GM12878 (cell line): ENCODE data around the gene LUZP2. TPM values are rescaled to one million over a fixed set of nuclear protein-coding genes. Genes with fewer than 3 reads are reported as not detected.

Experiments used
- ATAC-seq: fragments of 200-7000 bp; cut with Tn5 transposase; 3 replicates; pipeline ENCODE4 v1.9.1; 2020; ENCODE audit warnings: mild to moderate bottlenecking, moderate library complexity
- BruUV-seq: library from RNA; stranded (reverse); fragments of 400-500 nt; replicated peaks from 2 replicates; lab custom pipeline; 2021; lab: Mats Ljungman, UMichigan
- CTCF ChIA-PET: fragments of 300-600 bp; sonication (Branson Sonifier 250); formaldehyde crosslinking; extraction: SDS; loops from one replicate; lab custom pipeline; 2021; ENCODE audit warnings: inconsistent platforms; lab: Yijun Ruan, JAX
- POLR2A ChIA-PET: fragments of 350-600 bp; formaldehyde crosslinking; extraction: SDS; loops from one replicate; lab custom pipeline; 2021; ENCODE audit warnings: inconsistent platforms; lab: Charles Lee
- RAD21 ChIA-PET: fragments of 300-600 bp; sonication (Branson Sonifier 250); formaldehyde crosslinking; loops from one replicate; lab custom pipeline; 2023; ENCODE audit warnings: antibody characterized with exemption; ENCODE audit not compliant: unreplicated experiment; lab: Charles Lee
- SMC1A ChIA-PET: fragments of 300-600 bp; sonication (Branson Sonifier 250); formaldehyde crosslinking; loops from one replicate; lab custom pipeline; 2023; ENCODE audit not compliant: unreplicated experiment, uncharacterized antibody; lab: Charles Lee
- DNase-seq: peaks from one replicate; pipeline ENCODE4 v3.0.0-alpha.2; 2011; ENCODE audit warnings: low read depth, low spot score
- FAIRE-seq: peaks from 3 replicates; lab custom pipeline; 2011; peaks lifted over from hg19 to GRCh38; lab: Jason Lieb, UNC
- H2AFZ ChIP-seq: 2 replicates; pipeline ENCODE4 v1.6.0; 2011; ENCODE audit warnings: low read depth, low read length, control low read depth; ENCODE audit not compliant: control insufficient read depth
- H3K27ac ChIP-seq: 2 replicates; pipeline ENCODE4 v1.5.1; 2011; ENCODE audit warnings: control low read depth; ENCODE audit not compliant: control insufficient read depth, insufficient read depth
- H3K27me3 ChIP-seq, 2 experiments: replicated peaks in 1 of 2; 2 replicates each; pipeline versions ENCODE4 v1.6.0 to v1.6.1; 2011; ENCODE audit warnings: low read length in 1 of 2; ENCODE audit not compliant: control insufficient read depth in 2 of 2, insufficient read depth in 2 of 2
- H3K36me3 ChIP-seq, 2 experiments: 2 replicates each; pipeline ENCODE4 v1.5.1; 2011; ENCODE audit warnings: low read length in 1 of 2; ENCODE audit not compliant: control insufficient read depth in 2 of 2, insufficient read depth in 2 of 2
- H3K4me1 ChIP-seq: 2 replicates; pipeline ENCODE4 v1.6.1; 2011; ENCODE audit warnings: mild to moderate bottlenecking, low read length, moderate library complexity, mixed read lengths; ENCODE audit not compliant: control insufficient read depth, insufficient read depth
- H3K4me2 ChIP-seq: 2 replicates; pipeline ENCODE4 v1.6.0; 2011; ENCODE audit warnings: control low read depth; ENCODE audit not compliant: control insufficient read depth, insufficient read depth
- H3K4me3 ChIP-seq: fragments of 200-600 bp; sonication (generic); 2 replicates; pipeline ENCODE4 v1.5.1; 2016
- H3K79me2 ChIP-seq: 2 replicates; pipeline ENCODE4 v1.6.0; 2011; ENCODE audit warnings: low read length; ENCODE audit not compliant: control insufficient read depth, insufficient read depth
- H3K9ac ChIP-seq: 2 replicates; pipeline ENCODE4 v1.8.0; 2011; ENCODE audit warnings: low read length, control low read depth, mixed read lengths; ENCODE audit not compliant: control insufficient read depth, insufficient read depth
- H3K9me3 ChIP-seq: replicated peaks from 3 replicates; pipeline ENCODE4 v1.5.1; 2011; ENCODE audit warnings: mild to moderate bottlenecking, low read length; ENCODE audit not compliant: control insufficient read depth, insufficient read depth
- H4K20me1 ChIP-seq: 2 replicates; pipeline ENCODE4 v1.6.0; 2011; ENCODE audit not compliant: control insufficient read depth, insufficient read depth
- ATF7 ChIP-seq: fragments of 450-650 bp; IDR thresholded peaks from 2 replicates; pipeline ENCODE4 v1.6.1; 2016; ENCODE audit warnings: low read depth, mild to moderate bottlenecking
- BMI1 ChIP-seq: fragments of 450-650 bp; IDR thresholded peaks from 2 replicates; pipeline ENCODE4 v1.6.1; 2016; ENCODE audit warnings: mild to moderate bottlenecking, moderate library complexity, borderline replicate concordance
- EZH2 ChIP-seq: IDR thresholded peaks from 2 replicates; pipeline ENCODE4 v1.6.1; 2012; ENCODE audit warnings: low read depth, mild to moderate bottlenecking, control low read depth, inconsistent platforms, low read length, borderline replicate concordance; ENCODE audit not compliant: control insufficient read depth
- HDGF ChIP-seq: fragments of 450-650 bp; IDR thresholded peaks from 2 replicates; pipeline ENCODE4 v1.6.1; 2016; ENCODE audit warnings: antibody characterized with exemption
- LARP7 ChIP-seq: fragments of 450-650 bp; IDR thresholded peaks from 2 replicates; pipeline ENCODE4 v1.6.1; 2017; ENCODE audit warnings: mild to moderate bottlenecking
- NBN ChIP-seq: fragments of 450-650 bp; IDR thresholded peaks from 2 replicates; pipeline ENCODE4 v1.6.1; 2016
- NR2C1 ChIP-seq: fragments of 450-650 bp; IDR thresholded peaks from 2 replicates; pipeline ENCODE4 v1.6.1; 2017; ENCODE audit warnings: antibody characterized with exemption, mild to moderate bottlenecking, moderate library complexity
- NR2C2 ChIP-seq: IDR thresholded peaks from 2 replicates; pipeline ENCODE4 v1.6.1; 2011; ENCODE audit warnings: borderline replicate concordance, low read depth; ENCODE audit not compliant: control insufficient read depth, insufficient read length
- NRF1 ChIP-seq: conservative IDR thresholded peaks from 2 replicates; pipeline ENCODE4 v1.6.1; 2011; ENCODE audit warnings: mild to moderate bottlenecking, low read depth, low read length, improper control_type of control experiment
- SMARCA5 ChIP-seq: fragments of 450-650 bp; IDR thresholded peaks from 2 replicates; pipeline ENCODE4 v1.6.1; 2017; ENCODE audit warnings: mild to moderate bottlenecking
- TCF3 ChIP-seq: IDR thresholded peaks from 2 replicates; pipeline ENCODE4 v1.6.1; 2012; ENCODE audit warnings: low read depth, mild to moderate bottlenecking, low read length, borderline replicate concordance; ENCODE audit not compliant: insufficient read depth
- ZBED1 ChIP-seq: IDR thresholded peaks from 2 replicates; pipeline ENCODE4 v1.6.1; 2016; ENCODE audit warnings: borderline replicate concordance
- ZNF384 ChIP-seq: IDR thresholded peaks from 2 replicates; pipeline ENCODE4 v1.6.1; 2012; ENCODE audit warnings: low read depth, mild to moderate bottlenecking, low read length, improper control_type of control experiment, borderline replicate concordance
- WGBS: methylation state at CpG from one replicate; pipeline ENCODE4 v1.1.6; 2016; ENCODE audit warnings: low lambda C conversion rate; ENCODE audit not compliant: insufficient replicate concordance, insufficient coverage; ENCODE audit errors: missing lambda C conversion rate; 5-methylcytosine and 5-hydroxymethylcytosine counted together
- in situ Hi-C: fragments of 300-500 bp; cut with MboI; formaldehyde crosslinking; loops from 9 replicates; pipeline ENCODE4 v1.14.3; 2018; ENCODE audit warnings: mixed read lengths
- intact Hi-C: fragments of 100-400 bp; cut with micrococcal nuclease; formaldehyde crosslinking; loops from one replicate; pipeline ENCODE4 v1.14.2; 2022; ENCODE audit not compliant: unreplicated experiment
- polyA plus RNA-seq, 11 experiments: library from polyadenylated mRNA; depleted of rRNA in 4 of 11; unstranded in 6 of 11; stranded (reverse) in 5 of 11; fragments of >200 nt; fragmentation: Nextera tagmentation in 4 of 11; fragmentation: Illumina TruSeq in 1 of 11; extraction: Ambion mirVana in 4 of 11; extraction: Trizol in 1 of 11; gene quantifications; 1 replicate in 1 of 11; 2 replicates in 10 of 11; pipeline versions ENCODE4 v1.2.1 to v1.2.3, GENCODE V29; 2011 to 2016; ENCODE audit warnings: inconsistent platforms in 2 of 11, missing spikeins in 2 of 11, low read depth in 1 of 11
- total RNA-seq, 4 experiments: library from RNA; depleted of rRNA in 3 of 4; stranded (reverse); fragments of >200 nt in 3 of 4; fragmentation: Illumina TruSeq in 1 of 4; extraction: Trizol in 1 of 4; gene quantifications; 2 replicates each; pipeline versions ENCODE4 v1.2.1 to v1.2.3, GENCODE V29; 2013 to 2021
- TF ChIP-seq, protein P1 (sequence below): fragments of 450-650 bp; IDR thresholded peaks from 2 replicates; pipeline ENCODE4 v1.6.1; 2017; ENCODE audit warnings: mild to moderate bottlenecking, low read depth, inconsistent platforms; ENCODE audit not compliant: poor library complexity, severe bottlenecking
- TF ChIP-seq, protein P2 (sequence below): IDR thresholded peaks from 2 replicates; pipeline ENCODE4 v1.6.1; 2011; ENCODE audit warnings: low read depth, mild to moderate bottlenecking, low read length, moderate library complexity, borderline replicate concordance; ENCODE audit errors: extremely low read depth
- TF ChIP-seq, protein P3 (sequence below), 3 experiments: IDR thresholded peaks in 2 of 3; conservative IDR thresholded peaks in 1 of 3; 2 replicates each; pipeline ENCODE4 v1.5.1; 2011; ENCODE audit warnings: low read depth in 3 of 3, low read length in 3 of 3, mild to moderate bottlenecking in 3 of 3, control low read depth in 2 of 3, moderate library complexity in 2 of 3, inconsistent platforms in 1 of 3, mixed read lengths in 1 of 3; ENCODE audit not compliant: control insufficient read depth in 2 of 3, insufficient read depth in 1 of 3; ENCODE audit errors: extremely low read depth in 1 of 3

The LUZP2 gene
- total and polyA plus RNA-seq, 10 of the 15 experiments (the other 5 are each of a cell fraction or from before 2014, with no cell fraction given) = not detected

DNA sequence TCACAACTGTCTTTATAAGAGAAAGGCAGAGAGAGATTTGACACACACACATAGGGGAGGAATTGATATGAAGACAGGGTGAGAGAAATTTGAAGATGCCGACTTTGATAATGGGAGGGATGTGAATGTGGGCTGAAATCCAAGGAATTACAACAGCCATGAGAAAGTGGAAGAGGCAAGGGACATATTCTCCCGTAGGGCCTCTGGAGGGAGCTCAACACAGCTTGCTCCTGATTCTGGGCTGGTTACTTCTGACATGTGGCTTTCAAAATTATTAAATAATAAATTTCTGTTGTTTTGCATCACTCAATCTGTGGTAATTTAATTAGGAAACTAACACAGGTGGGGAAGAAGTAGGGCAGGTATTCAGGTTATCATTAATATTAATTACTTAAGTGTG lies 282.9 kb downstream of the LUZP2 start:
- ATAC-seq (no peak), FAIRE-seq (no peak), DNase-seq (no peak)
- no peaks in the 10 kb centered on the region for H3K4me1 ChIP-seq
- H3K79me2 ChIP-seq = no peaks in the 10 kb centered on the region
- no peak overlapping the region for H3K4me2 ChIP-seq
- SMC1A ChIA-PET = no interaction called here
- BruUV-seq = no TSS peak
- 0% methylated on average over 2 of the region's 2 CpGs for WGBS
- TF ChIP-seq NR2C2 = no peak
- H3K27me3 ChIP-seq = no peaks in the 10 kb centered on the region
- H3K9ac ChIP-seq = no peak overlapping the region
- POLR2A ChIA-PET = no interaction called here
- H2AFZ ChIP-seq = no peak overlapping the region
- H3K4me3 ChIP-seq = no peak overlapping the region
- H3K27ac ChIP-seq = no peak overlapping the region
- intact Hi-C loops (no loop called here), in situ Hi-C loops (no loop called here)
- H4K20me1 ChIP-seq = no peaks in the 10 kb centered on the region
- RAD21 ChIA-PET = no interaction called here
- H3K9me3 ChIP-seq = no peaks in the 10 kb centered on the region
- no peaks in the 10 kb centered on the region for H3K36me3 ChIP-seq
- CTCF ChIA-PET = no interaction called here

DNA sequence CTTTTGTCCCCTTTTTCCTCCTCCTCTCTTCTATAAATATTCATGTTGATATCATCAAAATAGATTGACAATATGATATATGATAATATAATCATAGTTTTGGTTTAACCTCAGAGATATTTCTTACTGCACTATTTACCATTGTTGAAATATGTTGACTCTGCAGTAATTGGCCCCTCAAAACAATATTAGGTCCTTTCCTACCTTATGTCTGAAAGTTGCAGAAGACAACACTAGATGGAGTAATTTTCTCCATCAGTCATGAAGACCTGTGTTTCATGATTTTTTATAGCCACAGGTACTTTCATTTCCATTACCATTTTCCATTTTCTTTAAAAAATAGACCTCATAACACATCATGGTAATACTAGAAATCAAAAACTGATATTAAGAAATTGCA lies 284.4 kb downstream of the LUZP2 start:
- Histone ChIP-seq H3K9me3 (no peaks in the 10 kb centered on the region), H3K4me2 (no peak overlapping the region), H3K27ac (no peak overlapping the region), H3K79me2 (no peaks in the 10 kb centered on the region), H3K27me3 (no peaks in the 10 kb centered on the region), H2AFZ (no peak overlapping the region), H4K20me1 (no peaks in the 10 kb centered on the region), H3K36me3 (no peaks in the 10 kb centered on the region), H3K4me3 (no peak overlapping the region), H3K4me1 (no peaks in the 10 kb centered on the region), H3K9ac (no peak overlapping the region)
- in situ Hi-C loops (no loop called here), intact Hi-C loops (no loop called here)
- RAD21 ChIA-PET = no interaction called here
- POLR2A ChIA-PET = no interaction called here
- CTCF ChIA-PET = no interaction called here
- FAIRE-seq = no peak
- no peak for ATAC-seq
- DNase-seq = no peak
- SMC1A ChIA-PET = no interaction called here
- BruUV-seq = no TSS peak
- TF ChIP-seq NR2C1 (no peak), NRF1 (no peak), EZH2 (no peak), BMI1 (no peak), SMARCA5 (no peak), LARP7 (no peak), TCF3 (no peak), ZNF384 (no peak), NBN (no peak), ZBED1 (no peak), ATF7 (no peak), HDGF (no peak)
- TF ChIP-seq, protein P1, sequence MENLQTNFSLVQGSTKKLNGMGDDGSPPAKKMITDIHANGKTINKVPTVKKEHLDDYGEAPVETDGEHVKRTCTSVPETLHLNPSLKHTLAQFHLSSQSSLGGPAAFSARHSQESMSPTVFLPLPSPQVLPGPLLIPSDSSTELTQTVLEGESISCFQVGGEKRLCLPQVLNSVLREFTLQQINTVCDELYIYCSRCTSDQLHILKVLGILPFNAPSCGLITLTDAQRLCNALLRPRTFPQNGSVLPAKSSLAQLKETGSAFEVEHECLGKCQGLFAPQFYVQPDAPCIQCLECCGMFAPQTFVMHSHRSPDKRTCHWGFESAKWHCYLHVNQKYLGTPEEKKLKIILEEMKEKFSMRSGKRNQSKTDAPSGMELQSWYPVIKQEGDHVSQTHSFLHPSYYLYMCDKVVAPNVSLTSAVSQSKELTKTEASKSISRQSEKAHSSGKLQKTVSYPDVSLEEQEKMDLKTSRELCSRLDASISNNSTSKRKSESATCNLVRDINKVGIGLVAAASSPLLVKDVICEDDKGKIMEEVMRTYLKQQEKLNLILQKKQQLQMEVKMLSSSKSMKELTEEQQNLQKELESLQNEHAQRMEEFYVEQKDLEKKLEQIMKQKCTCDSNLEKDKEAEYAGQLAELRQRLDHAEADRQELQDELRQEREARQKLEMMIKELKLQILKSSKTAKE = no peak
- TF ChIP-seq, protein P2, sequence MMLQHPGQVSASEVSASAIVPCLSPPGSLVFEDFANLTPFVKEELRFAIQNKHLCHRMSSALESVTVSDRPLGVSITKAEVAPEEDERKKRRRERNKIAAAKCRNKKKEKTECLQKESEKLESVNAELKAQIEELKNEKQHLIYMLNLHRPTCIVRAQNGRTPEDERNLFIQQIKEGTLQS = no peak
- TF ChIP-seq, protein P3, sequence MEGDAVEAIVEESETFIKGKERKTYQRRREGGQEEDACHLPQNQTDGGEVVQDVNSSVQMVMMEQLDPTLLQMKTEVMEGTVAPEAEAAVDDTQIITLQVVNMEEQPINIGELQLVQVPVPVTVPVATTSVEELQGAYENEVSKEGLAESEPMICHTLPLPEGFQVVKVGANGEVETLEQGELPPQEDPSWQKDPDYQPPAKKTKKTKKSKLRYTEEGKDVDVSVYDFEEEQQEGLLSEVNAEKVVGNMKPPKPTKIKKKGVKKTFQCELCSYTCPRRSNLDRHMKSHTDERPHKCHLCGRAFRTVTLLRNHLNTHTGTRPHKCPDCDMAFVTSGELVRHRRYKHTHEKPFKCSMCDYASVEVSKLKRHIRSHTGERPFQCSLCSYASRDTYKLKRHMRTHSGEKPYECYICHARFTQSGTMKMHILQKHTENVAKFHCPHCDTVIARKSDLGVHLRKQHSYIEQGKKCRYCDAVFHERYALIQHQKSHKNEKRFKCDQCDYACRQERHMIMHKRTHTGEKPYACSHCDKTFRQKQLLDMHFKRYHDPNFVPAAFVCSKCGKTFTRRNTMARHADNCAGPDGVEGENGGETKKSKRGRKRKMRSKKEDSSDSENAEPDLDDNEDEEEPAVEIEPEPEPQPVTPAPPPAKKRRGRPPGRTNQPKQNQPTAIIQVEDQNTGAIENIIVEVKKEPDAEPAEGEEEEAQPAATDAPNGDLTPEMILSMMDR (IDR thresholded peaks at IDR 0.05 in 2 of 3, conservative IDR thresholded peaks at IDR 0.05 in 1 of 3; ENCODE audit: control insufficient read depth in 2 of 3, extremely low read depth in 1 of 3, insufficient read depth in 1 of 3, low read depth in 3 of 3, low read length in 3 of 3) = no peak
